ENCODE measurements around the gene HSP90AA1. TPM values are rescaled to one million over a fixed set of nuclear protein-coding genes. Genes with fewer than 3 reads are reported as not detected.

HSP90AA1 gene
- total RNA-seq, 2 donors from 2014 or later: 197 to 251 TPM

DNA sequence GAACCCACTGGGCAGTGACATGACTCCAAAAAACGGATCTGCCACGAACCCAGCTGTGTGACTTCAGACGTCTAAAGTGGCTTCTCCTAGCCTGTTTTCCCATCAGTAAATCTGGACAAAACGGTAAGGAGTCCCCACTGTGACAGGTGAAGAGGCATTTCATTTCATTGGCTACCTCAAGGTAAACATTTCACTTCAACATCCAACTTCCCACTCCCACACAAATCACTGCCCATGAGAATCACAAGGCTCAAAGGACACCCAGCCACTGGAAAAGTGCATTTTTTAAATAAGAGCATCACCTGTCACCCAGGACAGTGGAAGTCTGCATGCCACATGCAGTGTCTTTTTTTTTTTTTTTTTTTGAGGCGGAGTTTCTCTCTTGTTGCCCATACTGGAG lies 27.9 kb downstream of the HSP90AA1 start:
- 48 to 58% methylated on average over 5 of the region's 5 CpGs for WGBS, 2 donors
- Histone ChIP-seq H3K27me3 (no peaks in the 10 kb centered on the region), H3K27ac (no peak overlapping the region), H3K36me3 (replicated peaks in 1 of 2; ENCODE audit: insufficient read depth in 1 of 2, low read depth in 2 of 2) (no peaks in the 10 kb centered on the region), H3K9me3 (no peaks in the 10 kb centered on the region), H3K4me1 (peaks cover 21% of the 10 kb centered on the region), H3K4me3 (no peak overlapping the region)
- TF ChIP-seq, protein P1, sequence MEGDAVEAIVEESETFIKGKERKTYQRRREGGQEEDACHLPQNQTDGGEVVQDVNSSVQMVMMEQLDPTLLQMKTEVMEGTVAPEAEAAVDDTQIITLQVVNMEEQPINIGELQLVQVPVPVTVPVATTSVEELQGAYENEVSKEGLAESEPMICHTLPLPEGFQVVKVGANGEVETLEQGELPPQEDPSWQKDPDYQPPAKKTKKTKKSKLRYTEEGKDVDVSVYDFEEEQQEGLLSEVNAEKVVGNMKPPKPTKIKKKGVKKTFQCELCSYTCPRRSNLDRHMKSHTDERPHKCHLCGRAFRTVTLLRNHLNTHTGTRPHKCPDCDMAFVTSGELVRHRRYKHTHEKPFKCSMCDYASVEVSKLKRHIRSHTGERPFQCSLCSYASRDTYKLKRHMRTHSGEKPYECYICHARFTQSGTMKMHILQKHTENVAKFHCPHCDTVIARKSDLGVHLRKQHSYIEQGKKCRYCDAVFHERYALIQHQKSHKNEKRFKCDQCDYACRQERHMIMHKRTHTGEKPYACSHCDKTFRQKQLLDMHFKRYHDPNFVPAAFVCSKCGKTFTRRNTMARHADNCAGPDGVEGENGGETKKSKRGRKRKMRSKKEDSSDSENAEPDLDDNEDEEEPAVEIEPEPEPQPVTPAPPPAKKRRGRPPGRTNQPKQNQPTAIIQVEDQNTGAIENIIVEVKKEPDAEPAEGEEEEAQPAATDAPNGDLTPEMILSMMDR (IDR thresholded peaks at IDR 0.05): no peak
- no peak for TF ChIP-seq POLR2A (IDR thresholded peaks at IDR 0.05)
- intact Hi-C loops (cut with DNase I): no loop called here
- no peak for ATAC-seq
- DNase-seq: no peak

DNA sequence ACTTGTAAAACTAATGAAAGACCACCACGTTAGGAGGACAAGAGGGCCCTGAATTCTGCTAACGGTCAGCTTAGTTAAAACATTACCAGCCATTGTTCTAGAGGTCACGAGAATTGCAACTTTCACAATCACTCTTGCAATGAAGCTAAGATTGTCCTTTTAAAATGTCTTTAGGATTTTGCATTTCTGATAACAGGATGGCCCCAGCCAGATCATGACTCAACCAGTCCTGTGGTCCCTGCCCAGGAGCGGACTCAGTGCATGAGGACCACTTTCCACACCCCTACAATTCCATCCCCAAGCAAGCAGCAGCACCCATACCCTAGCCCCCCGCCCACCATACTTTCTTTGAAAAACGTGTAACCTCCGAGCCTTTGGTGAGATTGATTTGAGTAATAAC lies 28.7 kb downstream of the HSP90AA1 start:
- DNase-seq (no peak), ATAC-seq (no peak)
- H3K36me3 ChIP-seq (replicated peaks in 1 of 2; ENCODE audit: insufficient read depth in 1 of 2, low read depth in 2 of 2): no peaks in the 10 kb centered on the region
- no peak overlapping the region for H3K4me3 ChIP-seq
- intact Hi-C loops (cut with DNase I): no loop called here
- no peaks in the 10 kb centered on the region for H3K9me3 ChIP-seq
- TF ChIP-seq, protein P1 (IDR thresholded peaks at IDR 0.05): no peak
- no peak for TF ChIP-seq POLR2A (IDR thresholded peaks at IDR 0.05)
- WGBS, 2 donors: 46 to 52% methylated on average over 7 of the region's 7 CpGs
- peaks cover 15% of the 10 kb centered on the region for H3K4me1 ChIP-seq
- H3K27me3 ChIP-seq: no peaks in the 10 kb centered on the region
- no peak overlapping the region for H3K27ac ChIP-seq

DNA sequence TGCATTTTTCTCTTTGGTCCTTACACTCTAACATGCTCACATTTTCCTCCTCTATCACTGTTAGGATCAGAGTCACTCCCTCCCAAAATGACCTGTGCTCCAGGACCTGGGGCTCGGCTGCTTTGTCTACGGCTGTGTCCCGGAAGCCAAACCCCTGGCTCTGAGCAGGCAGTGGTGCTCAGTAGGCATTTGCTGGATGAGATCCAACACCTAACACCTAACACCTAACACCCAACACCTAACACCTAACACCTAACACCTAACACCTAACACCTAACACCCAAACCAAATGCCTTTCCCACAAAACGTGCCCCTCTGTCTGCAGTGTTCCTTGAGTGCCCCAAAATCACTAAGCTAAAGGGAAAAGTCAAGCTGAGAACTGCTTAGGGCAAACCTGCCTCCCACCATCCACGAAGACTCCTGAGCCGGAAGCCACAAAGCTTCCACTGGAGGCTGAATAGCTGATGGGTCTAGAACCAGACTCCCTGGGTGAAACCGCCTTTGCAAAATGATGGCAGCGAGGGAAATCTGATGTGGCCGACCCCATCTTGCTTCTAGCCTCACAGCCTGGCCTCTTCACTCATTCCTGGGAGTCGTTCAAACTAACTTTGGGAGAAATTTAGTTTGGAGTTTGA lies 29.2 kb downstream of the HSP90AA1 start:
- no peak overlapping the region for H3K4me3 ChIP-seq
- 48 to 64% methylated on average over 8 to 10 of the region's 10 CpGs for WGBS, 2 donors
- no peaks in the 10 kb centered on the region for H3K9me3 ChIP-seq
- H3K4me1 ChIP-seq: peaks cover 10% of the 10 kb centered on the region
- DNase-seq: no peak
- peaks cover 0 to 2% of the 10 kb centered on the region in 2 donors for H3K36me3 ChIP-seq (replicated peaks in 1 of 2; ENCODE audit: insufficient read depth in 1 of 2, low read depth in 2 of 2)
- no peak for ATAC-seq
- no peaks in the 10 kb centered on the region for H3K27me3 ChIP-seq
- no peak for TF ChIP-seq POLR2A (IDR thresholded peaks at IDR 0.05)
- TF ChIP-seq, protein P1 (IDR thresholded peaks at IDR 0.05): no peak
- no peak overlapping the region for H3K27ac ChIP-seq
- intact Hi-C loops (cut with DNase I): no loop called here

DNA sequence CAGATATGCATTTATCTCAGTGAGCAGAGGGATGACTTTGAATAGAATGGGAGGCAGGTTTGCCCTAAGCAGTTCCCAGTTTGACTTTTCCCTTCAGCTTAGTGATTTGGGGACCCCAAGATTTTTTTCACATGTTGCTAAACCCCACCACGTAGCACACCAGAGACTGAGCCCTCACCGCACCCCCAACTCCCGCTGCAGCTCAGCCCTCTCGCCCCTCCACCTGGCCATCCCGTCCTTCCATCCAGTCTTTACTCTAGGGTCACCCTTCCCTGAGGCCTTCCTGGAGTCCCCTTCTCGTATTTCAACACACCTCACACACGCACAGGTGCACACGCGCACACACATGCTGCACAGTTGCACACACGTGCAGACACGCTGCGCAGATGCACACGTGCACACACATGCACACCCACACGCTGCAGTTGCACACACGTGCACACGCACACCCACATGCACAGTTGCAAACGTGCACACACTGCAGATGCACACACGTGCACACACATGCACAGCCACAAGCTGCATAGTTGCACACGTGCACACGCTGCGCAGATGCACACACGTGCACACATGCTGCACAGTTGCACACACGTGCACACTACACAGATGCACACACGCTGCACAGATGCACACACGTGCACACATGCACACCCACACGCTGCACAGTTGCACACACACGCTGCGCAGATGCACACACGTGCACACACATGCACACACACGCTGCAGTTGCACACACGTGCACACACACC lies 30.0 kb downstream of the HSP90AA1 start:
- peaks cover 8% of the 10 kb centered on the region for H3K4me1 ChIP-seq
- WGBS, 2 donors: 66 to 70% methylated on average over 29 to 31 of the region's 31 CpGs
- intact Hi-C loops (cut with DNase I): no loop called here
- no peaks in the 10 kb centered on the region for H3K9me3 ChIP-seq
- H3K27ac ChIP-seq: no peak overlapping the region
- ATAC-seq (no peak), DNase-seq (no peak)
- peaks cover 0 to 2% of the 10 kb centered on the region in 2 donors for H3K36me3 ChIP-seq (replicated peaks in 1 of 2; ENCODE audit: insufficient read depth in 1 of 2, low read depth in 2 of 2)
- TF ChIP-seq POLR2A (IDR thresholded peaks at IDR 0.05): no peak
- TF ChIP-seq, protein P1 (IDR thresholded peaks at IDR 0.05): no peak
- no peak overlapping the region for H3K4me3 ChIP-seq
- H3K27me3 ChIP-seq: no peaks in the 10 kb centered on the region

All from body of pancreas (tissue), 4 donors.